ENCODE measurements around the gene ZBTB8A.

DNA sequence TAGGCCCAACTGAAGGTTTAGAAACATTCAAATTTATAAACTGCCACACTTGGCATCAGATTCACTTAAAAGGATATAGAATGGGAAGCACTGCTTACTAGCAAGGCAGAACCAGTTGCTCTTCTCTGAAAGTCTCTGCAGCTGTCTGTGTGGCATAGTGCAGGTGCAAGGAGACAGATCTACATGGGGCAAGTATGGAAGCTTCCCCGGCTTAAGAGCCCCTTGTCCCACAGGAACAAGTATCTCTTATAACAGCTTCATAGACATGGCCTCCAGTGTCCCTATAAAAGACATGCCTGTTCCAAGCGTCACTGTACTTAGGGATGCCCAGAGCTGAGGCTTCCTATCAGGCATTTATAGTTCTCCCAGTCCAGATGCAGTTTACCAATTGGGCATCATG, 47.8 kb upstream of the ZBTB8A start:
- TF ChIP-seq, protein P1, sequence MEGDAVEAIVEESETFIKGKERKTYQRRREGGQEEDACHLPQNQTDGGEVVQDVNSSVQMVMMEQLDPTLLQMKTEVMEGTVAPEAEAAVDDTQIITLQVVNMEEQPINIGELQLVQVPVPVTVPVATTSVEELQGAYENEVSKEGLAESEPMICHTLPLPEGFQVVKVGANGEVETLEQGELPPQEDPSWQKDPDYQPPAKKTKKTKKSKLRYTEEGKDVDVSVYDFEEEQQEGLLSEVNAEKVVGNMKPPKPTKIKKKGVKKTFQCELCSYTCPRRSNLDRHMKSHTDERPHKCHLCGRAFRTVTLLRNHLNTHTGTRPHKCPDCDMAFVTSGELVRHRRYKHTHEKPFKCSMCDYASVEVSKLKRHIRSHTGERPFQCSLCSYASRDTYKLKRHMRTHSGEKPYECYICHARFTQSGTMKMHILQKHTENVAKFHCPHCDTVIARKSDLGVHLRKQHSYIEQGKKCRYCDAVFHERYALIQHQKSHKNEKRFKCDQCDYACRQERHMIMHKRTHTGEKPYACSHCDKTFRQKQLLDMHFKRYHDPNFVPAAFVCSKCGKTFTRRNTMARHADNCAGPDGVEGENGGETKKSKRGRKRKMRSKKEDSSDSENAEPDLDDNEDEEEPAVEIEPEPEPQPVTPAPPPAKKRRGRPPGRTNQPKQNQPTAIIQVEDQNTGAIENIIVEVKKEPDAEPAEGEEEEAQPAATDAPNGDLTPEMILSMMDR (IDR thresholded peaks at IDR 0.05): no peak
- TF ChIP-seq POLR2A (IDR thresholded peaks at IDR 0.05): no peak
